Measurements from ENCODE around the gene TGM6. TPM values are rescaled to one million over a fixed set of nuclear protein-coding genes. Genes with fewer than 3 reads are reported as not detected.

The TGM6 gene
- total RNA-seq, 1 experiment from 2014 or later = not detected

DNA sequence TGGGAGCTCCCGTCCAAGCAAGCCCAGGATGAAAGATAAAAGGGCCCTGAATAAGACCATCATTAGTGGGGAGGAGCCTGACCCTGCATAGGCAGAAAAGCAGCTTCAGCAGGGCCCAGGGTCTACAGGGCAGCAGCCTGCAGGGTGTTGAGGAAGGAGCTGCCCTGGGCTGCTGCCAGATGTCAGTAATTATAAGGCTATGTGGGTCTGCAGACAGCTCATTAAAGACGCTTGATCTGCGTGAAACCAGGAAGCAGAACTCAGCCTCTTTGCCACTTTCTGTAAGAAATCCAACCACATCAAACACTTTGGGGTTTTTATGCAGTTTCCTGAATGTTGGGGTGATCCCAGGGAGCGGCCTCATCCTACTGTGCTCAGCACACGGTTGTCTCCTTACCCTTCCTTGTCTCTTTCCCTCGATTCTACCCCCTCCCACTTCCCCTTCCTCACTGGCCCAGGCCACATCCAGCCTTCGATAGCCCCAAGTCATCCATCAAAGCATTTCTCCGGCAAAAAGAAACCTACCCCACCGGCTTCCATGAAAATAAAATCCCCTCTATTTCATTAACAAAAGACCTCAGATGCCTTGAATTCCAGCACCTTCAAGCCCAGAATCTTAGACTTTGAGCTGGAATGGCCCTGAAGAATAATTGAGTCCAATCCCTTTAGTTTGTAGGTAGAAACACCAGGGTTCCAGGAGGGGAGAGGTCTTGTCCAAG, 1.0 kb upstream of the TGM6 start:
- H3K4me3 ChIP-seq (ENCODE audit: insufficient read depth, low read depth, low read length) = no peak overlapping the region
- DNase-seq = peak; percentile 50
- H3K36me3 ChIP-seq (replicated peaks; ENCODE audit: control insufficient read depth, insufficient read depth, low read length) = no peaks in the 10 kb centered on the region
- H3K27me3 ChIP-seq (ENCODE audit: control insufficient read depth, insufficient read depth, low read length) = no peaks in the 10 kb centered on the region

DNA sequence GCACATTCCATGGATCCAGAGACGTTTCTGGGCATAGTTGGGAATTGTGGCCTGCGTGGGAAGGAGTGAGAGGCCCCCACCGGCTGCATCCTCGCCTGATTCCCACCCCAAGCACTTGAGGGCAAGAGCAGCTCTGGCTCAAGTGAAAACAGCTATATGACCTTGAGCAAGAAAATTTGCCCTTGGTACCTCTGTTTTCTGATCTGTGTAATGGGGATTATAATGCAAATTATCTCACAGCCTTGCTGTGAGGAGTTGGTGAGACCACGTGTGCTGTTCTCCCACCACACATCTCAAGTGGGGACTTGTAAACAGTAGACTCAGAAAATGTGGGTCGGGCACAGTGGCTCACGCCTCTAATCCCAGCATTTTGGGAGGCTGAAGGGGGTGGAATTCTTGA, 602 bp downstream of the TGM6 start:
- Histone ChIP-seq H3K36me3 (replicated peaks; ENCODE audit: control insufficient read depth, insufficient read depth, low read length) (no peaks in the 10 kb centered on the region), H3K4me3 (ENCODE audit: insufficient read depth, low read depth, low read length) (no peak overlapping the region), H3K27me3 (ENCODE audit: control insufficient read depth, insufficient read depth, low read length) (no peaks in the 10 kb centered on the region)
- DNase-seq = no peak

DNA sequence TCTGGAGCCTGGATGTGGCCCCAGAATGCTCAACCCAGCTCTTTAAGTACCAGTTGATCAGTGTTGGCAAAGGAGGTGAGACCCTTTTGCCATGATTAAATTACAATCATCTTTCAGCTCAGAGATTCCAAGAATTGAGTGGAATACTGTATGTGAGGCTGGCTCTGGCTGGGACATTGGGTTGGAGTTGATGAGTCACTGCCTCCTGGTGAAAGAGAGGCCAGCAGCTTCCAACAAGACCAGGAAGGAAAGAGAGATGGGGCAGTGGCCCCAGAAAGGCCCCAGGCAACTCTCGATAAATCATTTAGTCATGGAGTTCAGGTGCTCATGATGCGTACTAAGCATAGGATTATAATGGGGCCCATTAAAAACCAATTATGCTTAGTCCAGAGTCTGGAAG, 2.1 kb downstream of the TGM6 start:
- no peak overlapping the region for H3K4me3 ChIP-seq (ENCODE audit: insufficient read depth, low read depth, low read length)
- DNase-seq = peak; percentile 2
- H3K27me3 ChIP-seq (ENCODE audit: control insufficient read depth, insufficient read depth, low read length) = no peaks in the 10 kb centered on the region
- no peaks in the 10 kb centered on the region for H3K36me3 ChIP-seq (replicated peaks; ENCODE audit: control insufficient read depth, insufficient read depth, low read length)

DNA sequence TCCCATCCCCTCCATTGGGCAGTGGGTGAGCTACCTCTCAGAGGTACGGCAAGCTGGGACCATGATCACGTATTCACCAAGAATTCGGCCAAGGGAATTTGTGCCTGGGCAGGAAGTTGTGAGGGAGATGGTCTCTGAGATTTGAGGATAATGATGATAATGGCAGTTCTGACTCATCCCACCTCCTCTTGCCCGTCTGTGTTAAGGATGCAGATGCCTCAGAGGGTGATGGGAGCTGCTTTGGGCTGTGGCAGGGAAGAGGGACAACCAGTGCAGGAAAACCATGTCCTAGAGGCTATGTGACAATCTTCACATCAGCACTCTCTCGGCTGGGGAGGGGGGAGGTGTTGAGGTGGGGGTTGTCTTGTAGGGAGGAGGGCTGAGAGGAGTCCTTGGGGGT, 4.3 kb downstream of the TGM6 start:
- H3K4me3 ChIP-seq (ENCODE audit: insufficient read depth, low read depth, low read length) = no peak overlapping the region
- no peaks in the 10 kb centered on the region for H3K36me3 ChIP-seq (replicated peaks; ENCODE audit: control insufficient read depth, insufficient read depth, low read length)
- H3K27me3 ChIP-seq (ENCODE audit: control insufficient read depth, insufficient read depth, low read length) = no peaks in the 10 kb centered on the region
- DNase-seq = no peak

DNA sequence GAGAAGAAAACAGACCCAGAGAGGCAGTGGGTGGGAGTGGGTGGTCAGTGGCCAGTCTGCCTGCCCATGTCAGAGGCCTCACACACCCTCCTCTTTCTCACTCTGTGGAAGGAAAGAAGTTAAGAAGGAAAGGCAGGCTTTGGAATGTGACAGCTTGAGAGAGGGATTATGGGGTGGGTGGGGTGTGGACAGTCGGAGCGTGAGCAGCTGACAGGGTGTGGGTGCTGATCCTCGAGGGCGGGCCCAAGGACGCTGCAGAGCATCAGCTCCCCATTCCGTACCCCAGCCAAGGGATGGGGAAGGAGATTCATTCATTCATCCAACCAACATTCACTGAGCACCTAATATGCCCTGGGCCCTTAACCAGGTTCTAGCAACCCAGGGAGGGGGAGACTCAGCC, 4.8 kb downstream of the TGM6 start:
- Histone ChIP-seq H3K27me3 (ENCODE audit: control insufficient read depth, insufficient read depth, low read length) (no peaks in the 10 kb centered on the region), H3K4me3 (ENCODE audit: insufficient read depth, low read depth, low read length) (no peak overlapping the region), H3K36me3 (replicated peaks; ENCODE audit: control insufficient read depth, insufficient read depth, low read length) (no peaks in the 10 kb centered on the region)
- DNase-seq = no peak

DNA sequence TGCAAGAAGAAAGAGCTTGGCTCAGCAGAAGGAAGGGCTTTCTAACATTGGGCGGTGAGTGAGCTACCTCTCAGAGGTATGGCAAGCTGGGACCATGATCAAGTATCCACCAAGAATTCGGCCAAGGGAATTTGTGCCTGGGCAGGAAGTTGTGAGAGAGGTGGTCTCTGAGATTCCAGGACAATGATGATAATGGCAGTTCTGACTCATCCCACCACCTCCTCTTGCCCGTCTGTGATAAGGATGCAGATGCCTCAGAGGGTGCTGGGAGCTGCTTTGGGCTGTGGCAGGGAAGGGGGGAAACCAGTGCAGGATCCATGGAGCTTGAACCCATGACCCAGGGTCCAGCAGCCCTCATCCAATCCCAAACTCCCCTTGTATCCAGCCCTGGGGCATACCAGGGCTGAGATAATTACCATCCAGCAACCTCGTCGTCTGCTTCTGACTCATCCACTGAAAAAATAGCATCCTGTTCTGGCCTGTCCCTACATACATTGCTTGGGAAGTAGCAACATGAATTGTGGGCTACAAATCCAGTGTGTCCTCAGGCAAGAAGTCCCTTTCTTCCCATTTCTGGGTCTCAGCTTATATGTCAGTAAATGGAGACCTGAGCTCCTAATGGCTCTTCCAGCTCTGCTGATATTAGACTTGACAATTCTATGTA, 5.9 kb downstream of the TGM6 start:
- no peak for DNase-seq
- H3K27me3 ChIP-seq (ENCODE audit: control insufficient read depth, insufficient read depth, low read length) = no peaks in the 10 kb centered on the region
- no peaks in the 10 kb centered on the region for H3K36me3 ChIP-seq (replicated peaks; ENCODE audit: control insufficient read depth, insufficient read depth, low read length)
- no peak overlapping the region for H3K4me3 ChIP-seq (ENCODE audit: insufficient read depth, low read depth, low read length)

DNA sequence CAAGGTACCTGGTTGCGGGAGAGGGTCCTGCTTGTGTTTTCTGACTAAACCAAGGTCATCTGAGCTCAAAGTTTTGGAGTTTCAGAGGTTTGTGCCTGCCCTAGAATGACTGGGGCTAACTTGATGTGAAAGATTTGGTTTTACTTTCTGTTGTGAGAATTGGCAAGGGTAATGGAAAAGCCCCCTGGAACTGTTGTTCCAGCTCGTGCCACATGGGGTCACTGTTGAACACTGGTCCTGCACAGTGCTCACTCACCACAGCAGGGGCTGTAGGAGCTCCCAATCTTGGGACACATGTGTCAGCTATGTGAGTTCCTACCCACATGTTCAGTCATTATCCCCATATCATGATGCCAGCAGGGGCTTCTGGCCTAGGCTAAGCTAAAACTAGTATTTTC, 6.5 kb downstream of the TGM6 start:
- peak; percentile 82 for DNase-seq

DNA sequence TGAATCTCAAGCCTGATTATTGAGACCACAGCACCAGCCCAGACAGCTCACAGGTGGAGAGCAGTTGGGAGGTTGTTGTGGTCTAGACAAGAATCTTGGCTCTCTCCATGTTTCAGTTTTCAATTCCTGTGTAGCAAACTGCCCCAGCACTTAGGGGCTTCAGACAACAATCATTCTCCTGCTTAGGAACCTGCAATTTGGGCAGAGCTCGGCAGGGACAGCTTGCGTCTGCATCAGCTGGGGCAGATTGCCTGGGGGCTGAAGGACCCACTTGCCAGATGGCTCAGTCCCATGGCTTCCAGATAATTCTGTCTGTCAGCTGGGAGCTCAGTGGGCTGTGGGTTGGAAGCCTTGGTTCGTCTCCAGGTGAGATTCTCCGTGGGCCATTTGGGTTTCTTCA, 6.9 kb downstream of the TGM6 start:
- no peak overlapping the region for H3K4me3 ChIP-seq (ENCODE audit: insufficient read depth, low read depth, low read length)
- no peaks in the 10 kb centered on the region for H3K27me3 ChIP-seq (ENCODE audit: control insufficient read depth, insufficient read depth, low read length)
- no peaks in the 10 kb centered on the region for H3K36me3 ChIP-seq (replicated peaks; ENCODE audit: control insufficient read depth, insufficient read depth, low read length)
- no peak for DNase-seq

More for the DNA sequence above, 6.5 kb downstream of the TGM6 start:
- H3K27me3 ChIP-seq (ENCODE audit: control insufficient read depth, insufficient read depth, low read length) = no peaks in the 10 kb centered on the region
- no peaks in the 10 kb centered on the region for H3K36me3 ChIP-seq (replicated peaks; ENCODE audit: control insufficient read depth, insufficient read depth, low read length)
- H3K4me3 ChIP-seq (ENCODE audit: insufficient read depth, low read depth, low read length) = no peak overlapping the region

DNA sequence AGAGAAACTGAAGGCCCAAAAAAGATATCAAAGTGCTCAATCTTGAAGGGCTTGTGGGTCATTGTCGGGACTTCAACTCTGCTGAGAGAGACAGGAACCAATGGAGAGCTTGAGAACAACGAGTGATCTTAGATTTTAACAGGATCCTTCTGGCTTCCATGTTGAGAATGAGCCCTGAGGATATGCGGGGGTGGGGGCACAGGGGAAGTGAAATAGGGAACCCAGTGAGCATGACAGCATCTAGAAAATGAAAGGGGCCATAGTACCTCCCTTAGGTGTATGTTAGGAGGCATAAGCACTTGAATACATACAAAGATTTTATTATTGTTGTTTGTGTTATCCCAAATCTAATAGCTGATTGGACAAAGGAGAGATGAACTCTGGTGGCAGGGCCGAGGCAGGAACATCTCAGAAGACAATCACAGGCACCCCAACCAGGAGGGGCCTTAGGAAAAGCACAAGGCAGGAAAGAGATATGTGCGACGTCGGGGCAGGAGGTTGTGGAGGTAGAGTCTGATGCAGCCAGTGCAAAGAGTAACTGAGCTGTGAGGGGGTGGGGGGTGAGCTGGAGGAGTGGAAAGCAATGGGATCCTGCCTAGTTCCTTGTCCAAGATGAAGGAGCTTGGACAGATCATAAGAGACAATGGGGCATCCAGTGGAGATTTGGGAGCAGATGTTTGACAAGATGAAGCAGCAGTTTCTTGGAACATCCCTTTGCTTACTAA, 10.4 kb downstream of the TGM6 start:
- no peaks in the 10 kb centered on the region for H3K36me3 ChIP-seq (replicated peaks; ENCODE audit: control insufficient read depth, insufficient read depth, low read length)
- no peak for DNase-seq
- H3K27me3 ChIP-seq (ENCODE audit: control insufficient read depth, insufficient read depth, low read length) = no peaks in the 10 kb centered on the region
- H3K4me3 ChIP-seq (ENCODE audit: insufficient read depth, low read depth, low read length) = no peak overlapping the region

DNA sequence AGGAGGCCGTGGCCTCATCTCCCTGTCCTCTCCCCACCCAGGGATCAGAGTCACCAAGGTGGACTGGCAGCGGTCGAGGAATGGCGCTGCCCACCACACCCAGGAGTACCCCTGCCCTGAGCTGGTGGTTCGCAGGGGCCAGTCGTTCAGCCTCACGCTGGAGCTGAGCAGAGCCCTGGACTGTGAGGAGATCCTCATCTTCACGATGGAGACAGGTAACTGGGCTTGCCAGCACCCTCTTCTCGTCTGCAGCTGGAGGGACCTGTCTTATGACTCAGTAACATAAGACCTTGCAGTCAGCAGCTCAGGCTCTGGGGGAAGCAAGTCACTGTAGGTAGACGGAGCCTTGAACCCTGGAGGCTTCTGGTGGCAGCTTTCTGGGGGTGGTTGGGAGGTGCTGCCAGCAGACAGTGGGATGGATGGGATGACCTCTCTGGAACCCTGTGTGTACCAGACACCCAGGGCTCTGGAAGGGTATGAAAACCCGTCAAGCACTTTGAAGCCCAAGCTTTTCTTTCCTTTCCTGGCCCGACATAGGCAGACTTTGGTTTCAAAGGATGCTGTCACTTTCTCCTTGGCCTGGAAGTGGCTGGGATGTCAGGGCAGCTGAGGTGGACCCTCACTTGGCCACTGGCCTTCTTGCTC, 13.8 kb downstream of the TGM6 start:
- no peak for DNase-seq
- Histone ChIP-seq H3K4me3 (ENCODE audit: insufficient read depth, low read depth, low read length) (no peak overlapping the region), H3K27me3 (ENCODE audit: control insufficient read depth, insufficient read depth, low read length) (no peaks in the 10 kb centered on the region), H3K36me3 (replicated peaks; ENCODE audit: control insufficient read depth, insufficient read depth, low read length) (no peaks in the 10 kb centered on the region)

DNA sequence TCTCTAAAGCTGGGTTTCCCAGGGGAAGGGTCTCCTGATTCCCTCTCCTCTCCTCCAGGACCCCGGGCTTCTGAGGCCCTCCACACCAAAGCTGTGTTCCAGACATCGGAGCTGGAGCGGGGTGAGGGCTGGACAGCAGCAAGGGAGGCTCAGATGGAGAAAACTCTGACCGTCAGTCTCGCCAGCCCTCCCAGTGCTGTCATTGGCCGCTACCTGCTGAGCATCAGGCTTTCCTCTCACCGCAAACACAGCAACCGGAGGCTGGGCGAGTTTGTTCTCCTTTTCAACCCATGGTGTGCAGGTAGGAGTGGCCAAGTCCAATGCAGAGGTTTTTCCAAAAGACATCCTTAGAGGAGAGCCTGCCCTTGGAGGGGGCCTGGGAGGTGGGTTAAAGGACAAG, 14.4 kb downstream of the TGM6 start:
- H3K36me3 ChIP-seq (replicated peaks; ENCODE audit: control insufficient read depth, insufficient read depth, low read length) = no peaks in the 10 kb centered on the region
- H3K4me3 ChIP-seq (ENCODE audit: insufficient read depth, low read depth, low read length) = no peak overlapping the region
- H3K27me3 ChIP-seq (ENCODE audit: control insufficient read depth, insufficient read depth, low read length) = no peaks in the 10 kb centered on the region
- no peak for DNase-seq

DNA sequence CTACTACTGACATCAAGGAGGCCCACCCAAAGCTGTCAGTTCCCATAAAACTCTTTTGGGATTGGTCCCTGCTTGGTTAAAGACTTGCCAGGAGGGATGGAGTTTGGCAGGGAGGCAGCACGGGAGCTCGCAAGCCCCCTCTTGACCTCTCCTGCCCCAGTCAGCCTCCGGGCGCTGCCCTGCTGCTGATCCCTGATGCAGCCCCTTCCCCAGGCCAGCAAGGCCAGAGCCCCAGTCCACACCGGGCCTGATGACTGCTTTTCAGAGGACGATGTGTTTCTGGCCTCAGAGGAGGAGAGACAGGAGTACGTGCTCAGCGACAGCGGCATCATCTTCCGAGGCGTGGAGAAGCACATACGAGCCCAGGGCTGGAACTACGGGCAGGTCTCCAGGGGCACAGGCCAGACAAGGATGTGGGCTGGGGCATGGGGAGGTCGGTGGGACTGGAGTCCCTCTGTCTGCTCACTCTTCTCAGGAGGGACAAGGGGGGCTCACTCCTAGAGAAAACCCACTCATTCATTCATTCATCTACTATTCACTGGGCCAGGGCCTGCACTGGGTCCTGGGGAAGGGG, 15.6 kb downstream of the TGM6 start:
- Histone ChIP-seq H3K27me3 (ENCODE audit: control insufficient read depth, insufficient read depth, low read length) (no peaks in the 10 kb centered on the region), H3K4me3 (ENCODE audit: insufficient read depth, low read depth, low read length) (no peak overlapping the region), H3K36me3 (replicated peaks; ENCODE audit: control insufficient read depth, insufficient read depth, low read length) (no peaks in the 10 kb centered on the region)
- DNase-seq = no peak

DNA sequence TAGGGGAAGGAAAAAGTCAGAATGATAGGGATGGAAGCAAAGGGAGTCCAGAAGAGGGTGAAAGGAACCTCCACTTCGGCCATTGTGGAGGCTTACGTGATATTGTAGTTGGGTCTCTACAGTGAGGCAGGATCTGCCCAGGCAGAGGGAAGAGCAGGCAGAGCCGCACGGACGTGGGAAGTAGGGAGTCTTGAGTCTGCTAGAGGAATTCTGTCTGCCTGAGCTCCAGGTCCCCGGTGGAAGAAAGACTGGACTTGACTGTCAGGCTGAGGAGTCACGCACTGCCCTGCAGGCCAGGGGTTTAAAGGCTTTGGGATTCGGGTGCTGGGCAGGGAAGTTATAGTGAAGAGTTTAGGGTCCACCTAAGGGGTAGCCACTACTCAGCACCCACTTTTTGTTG, 16.4 kb downstream of the TGM6 start:
- H3K27me3 ChIP-seq (ENCODE audit: control insufficient read depth, insufficient read depth, low read length) = no peaks in the 10 kb centered on the region
- DNase-seq = no peak
- no peaks in the 10 kb centered on the region for H3K36me3 ChIP-seq (replicated peaks; ENCODE audit: control insufficient read depth, insufficient read depth, low read length)
- H3K4me3 ChIP-seq (ENCODE audit: insufficient read depth, low read depth, low read length) = no peak overlapping the region

DNA sequence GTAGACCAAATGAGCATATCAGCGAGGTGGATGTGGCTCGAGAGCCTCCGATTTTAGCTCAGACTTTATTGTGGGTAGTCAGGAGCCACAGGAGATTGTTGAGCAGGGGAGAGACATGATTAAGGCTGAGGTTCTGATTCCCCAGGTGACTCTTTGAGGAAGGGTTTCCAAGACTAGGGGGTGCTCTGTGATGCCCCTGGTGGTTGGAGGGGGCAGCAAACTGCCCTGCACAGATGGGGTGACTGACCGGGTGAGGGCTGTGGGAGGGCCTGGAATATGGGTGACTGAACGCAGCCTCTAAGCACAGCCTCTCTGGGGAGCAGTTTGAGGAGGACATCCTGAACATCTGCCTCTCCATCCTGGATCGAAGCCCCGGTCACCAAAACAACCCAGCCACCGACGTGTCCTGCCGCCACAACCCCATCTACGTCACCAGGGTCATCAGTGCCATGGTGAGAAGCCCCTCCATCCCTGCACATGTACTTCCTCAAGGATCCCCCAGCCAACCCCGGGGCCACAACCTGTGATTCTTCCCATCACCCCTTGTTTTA, 17.0 kb downstream of the TGM6 start:
- Histone ChIP-seq H3K4me3 (ENCODE audit: insufficient read depth, low read depth, low read length) (no peak overlapping the region), H3K27me3 (ENCODE audit: control insufficient read depth, insufficient read depth, low read length) (no peaks in the 10 kb centered on the region), H3K36me3 (replicated peaks; ENCODE audit: control insufficient read depth, insufficient read depth, low read length) (no peaks in the 10 kb centered on the region)
- DNase-seq = peak; percentile 69
